Skin of body (tissue), 2 donors: ENCODE measurements around the gene SERPINA5. TPM values are rescaled to one million over a fixed set of nuclear protein-coding genes. Genes with fewer than 3 reads are reported as not detected.
"Not testable (repeated sequence)": the region's sequence is repeated elsewhere in the genome, so short reads cannot be mapped to it uniquely, and the experiment has no call there.

Experiments used
- DNase-seq: peaks from one replicate; lab custom pipeline; 2025; lab: John Stamatoyannopoulos, UW
- total RNA-seq: library from RNA; depleted of rRNA; stranded (reverse); fragments of >200 nt; gene quantifications from one replicate; pipeline ENCODE4 v1.2.3, GENCODE V29; 2014

The SERPINA5 gene
- total RNA-seq, 1 donor from 2014 or later = 0.20 TPM

GRCh38 chr14:94598816-94599655 is 17.8 kb downstream of the SERPINA5 start:
- peak; percentile 3 for DNase-seq

- DNase-seq = no peak
These were observed 18.4 kb downstream of the SERPINA5 start for GRCh38 chr14:94599656-94600004.

GRCh38 chr14:94600148-94600545 is 18.9 kb downstream of the SERPINA5 start:
- no peak for DNase-seq

- DNase-seq = peak; percentile 34
These were observed 20.7 kb downstream of the SERPINA5 start for GRCh38 chr14:94601884-94602391.

- no peak for DNase-seq
These were observed 21.5 kb downstream of the SERPINA5 start for GRCh38 chr14:94602722-94603121.

- DNase-seq = no peak
These were observed 24.1 kb downstream of the SERPINA5 start for GRCh38 chr14:94605361-94605760.

- not testable (repeated sequence) for DNase-seq
These were observed 27.7 kb downstream of the SERPINA5 start for GRCh38 chr14:94608966-94609365.

- no peak for DNase-seq
These were observed 30.0 kb downstream of the SERPINA5 start for GRCh38 chr14:94611179-94611578.

- DNase-seq = no peak
These were observed 30.9 kb downstream of the SERPINA5 start, which contains the start of gene SERPINA3 for GRCh38 chr14:94612174-94612573. Gene SERPINA3 (plus strand): TSS chr14:94612391. CDS start chr14:94614442, 2,051 bp downstream.

- no peak for DNase-seq
These were observed 31.6 kb downstream of the SERPINA5 start for GRCh38 chr14:94612580-94613554.

GRCh38 chr14:94613720-94614644 is 32.8 kb downstream of the SERPINA5 start:
- DNase-seq = no peak

- no peak for DNase-seq
These were observed 33.6 kb downstream of the SERPINA5 start for GRCh38 chr14:94614802-94615201.

- DNase-seq = no peak
These were observed 34.0 kb downstream of the SERPINA5 start for GRCh38 chr14:94615254-94615653.

- DNase-seq = no peak
These were observed 34.8 kb downstream of the SERPINA5 start for GRCh38 chr14:94615823-94616570.

- no peak for DNase-seq
These were observed 36.2 kb downstream of the SERPINA5 start for GRCh38 chr14:94617366-94617941.

GRCh38 chr14:94617988-94618822 is 37.0 kb downstream of the SERPINA5 start:
- DNase-seq = no peak

- no peak for DNase-seq
These were observed 38.1 kb downstream of the SERPINA5 start for GRCh38 chr14:94619297-94619696.

GRCh38 chr14:94620597-94620996 is 39.4 kb downstream of the SERPINA5 start:
- DNase-seq = no peak
